H1 (cell line): ENCODE results near the gene PEX19. TPM values are rescaled to one million over a fixed set of nuclear protein-coding genes. Genes with fewer than 3 reads are reported as not detected.

Experiments used
- CTCF ChIA-PET: fragments of 300-600 bp; sonication (Branson Sonifier 250); formaldehyde crosslinking; loops from one replicate; lab custom pipeline; 2021; ENCODE audit not compliant: partially characterized antibody; lab: Charles Lee
- POLR2A ChIA-PET: fragments of 300-600 bp; sonication (Branson Sonifier 250); formaldehyde crosslinking; loops from one replicate; lab custom pipeline; 2021; ENCODE audit warnings: inconsistent platforms; ENCODE audit not compliant: partially characterized antibody; lab: Charles Lee
- DNase-seq, 2 experiments: peaks; one replicate each; pipeline versions ENCODE4 v3.0.0 to v3.0.0-alpha.2; 2010 to 2022; ENCODE audit warnings: low spot score in 2 of 2, low read depth in 1 of 2, mixed read lengths in 1 of 2
- FAIRE-seq: peaks from 2 replicates; lab custom pipeline; 2011; peaks lifted over from hg19 to GRCh38; lab: Jason Lieb, UNC
- H2AFZ ChIP-seq: 2 replicates; pipeline ENCODE4 v1.8.1; 2012; ENCODE audit warnings: low read length, inconsistent platforms
- H2AK5ac ChIP-seq: 2 replicates; pipeline ENCODE4 v1.6.1; 2013; ENCODE audit warnings: low read depth, low read length
- H2BK120ac ChIP-seq: replicated peaks from 2 replicates; pipeline ENCODE3; 2013; ENCODE audit warnings: low read depth, low read length, inconsistent platforms
- H2BK12ac ChIP-seq: 2 replicates; pipeline ENCODE4 v1.6.1; 2013; ENCODE audit warnings: low read depth, low read length
- H2BK15ac ChIP-seq: 2 replicates; pipeline ENCODE4 v1.6.1; 2013; ENCODE audit warnings: low read length
- H2BK20ac ChIP-seq: 2 replicates; pipeline ENCODE4 v1.6.1; 2013; ENCODE audit warnings: low read length
- H2BK5ac ChIP-seq: 2 replicates; pipeline ENCODE4 v1.6.1; 2013; ENCODE audit warnings: low read depth, low read length
- H3K14ac ChIP-seq: 2 replicates; pipeline ENCODE4 v1.6.1; 2013; ENCODE audit warnings: inconsistent platforms; ENCODE audit not compliant: insufficient read length
- H3K18ac ChIP-seq: 2 replicates; pipeline ENCODE4 v1.6.1; 2013; ENCODE audit warnings: low read length; ENCODE audit errors: extremely low read depth
- H3K23ac ChIP-seq: 2 replicates; pipeline ENCODE4 v1.6.1; 2013; ENCODE audit warnings: inconsistent platforms; ENCODE audit not compliant: insufficient read length
- H3K23me2 ChIP-seq: 2 replicates; pipeline ENCODE4 v1.6.1; 2013; ENCODE audit warnings: low read depth, low read length
- H3K27ac ChIP-seq: 2 replicates; pipeline ENCODE4 v1.6.1; 2011; ENCODE audit warnings: low read depth, low read length, inconsistent platforms
- H3K27me3 ChIP-seq, 4 experiments: replicated peaks in 1 of 4; 1 replicate in 1 of 4; 2 replicates in 3 of 4; pipeline versions ENCODE4 v1.6.1 to v1.8.1; 2011 to 2013; ENCODE audit warnings: low read length in 3 of 4, mild to moderate bottlenecking in 3 of 4, inconsistent platforms in 2 of 4, mixed read lengths in 2 of 4, moderate library complexity in 1 of 4; ENCODE audit not compliant: control insufficient read depth in 3 of 4, insufficient read depth in 3 of 4; ENCODE audit errors: extremely low read depth in 1 of 4
- H3K36me3 ChIP-seq, 4 experiments: 2 replicates each; pipeline versions ENCODE4 v1.6.1 to v1.8.1; 2011 to 2013; ENCODE audit warnings: mild to moderate bottlenecking in 4 of 4, low read length in 3 of 4, moderate library complexity in 2 of 4, control low read depth in 1 of 4, inconsistent platforms in 1 of 4; ENCODE audit not compliant: insufficient read depth in 4 of 4, control insufficient read depth in 2 of 4
- H3K4ac ChIP-seq: replicated peaks from 2 replicates; pipeline ENCODE3; 2013; ENCODE audit warnings: low read length, low read depth, mixed read lengths, inconsistent platforms; ENCODE audit not compliant: insufficient read length
- H3K4me1 ChIP-seq, 4 experiments: replicated peaks in 1 of 4; 1 replicate in 1 of 4; 2 replicates in 3 of 4; pipeline versions ENCODE4 v1.6.1 to v1.8.1; 2011 to 2013; ENCODE audit warnings: low read length in 3 of 4, inconsistent platforms in 2 of 4, mixed read lengths in 1 of 4; ENCODE audit not compliant: insufficient read depth in 4 of 4, control insufficient read depth in 3 of 4
- H3K4me2 ChIP-seq, 2 experiments: 2 replicates each; pipeline versions ENCODE4 v1.6.1 to v1.8.1; 2011 to 2013; ENCODE audit warnings: low read depth in 2 of 2, low read length in 2 of 2, control low read depth in 1 of 2, inconsistent platforms in 1 of 2, mild to moderate bottlenecking in 1 of 2; ENCODE audit not compliant: insufficient read depth in 1 of 2
- H3K4me3 ChIP-seq, 4 experiments: fragments of 200-600, 300-600 bp in 1 of 4; sonication (generic), shearing (Covaris generic), sonication (Bioruptor Twin) in 1 of 4; 2 replicates each; pipeline versions ENCODE4 v1.5.1 to v1.8.1; 2011 to 2016; ENCODE audit warnings: low read length in 4 of 4, low read depth in 3 of 4, control low read depth in 2 of 4, inconsistent platforms in 2 of 4, mild to moderate bottlenecking in 2 of 4, mixed read lengths in 1 of 4, moderate library complexity in 1 of 4; ENCODE audit not compliant: insufficient read depth in 2 of 4; ENCODE audit errors: extremely low read depth in 1 of 4
- H3K56ac ChIP-seq: replicated peaks from 2 replicates; pipeline ENCODE3; 2013; ENCODE audit warnings: low read depth, mild to moderate bottlenecking, mixed read lengths, low read length, inconsistent platforms; ENCODE audit not compliant: insufficient read length
- H3K79me1 ChIP-seq: 2 replicates; pipeline ENCODE4 v1.6.1; 2013; ENCODE audit warnings: low read depth, low read length, control low read depth
- H3K79me2 ChIP-seq, 2 experiments: 2 replicates each; pipeline versions ENCODE4 v1.6.1 to v1.8.1; 2012 to 2013; ENCODE audit warnings: low read length in 2 of 2, mild to moderate bottlenecking in 2 of 2, inconsistent platforms in 1 of 2; ENCODE audit not compliant: insufficient read depth in 2 of 2, control insufficient read depth in 1 of 2
- H3K9ac ChIP-seq, 4 experiments: replicated peaks in 1 of 4; 1 replicate in 1 of 4; 2 replicates in 3 of 4; pipeline versions ENCODE4 v1.6.1 to v1.8.1; 2011 to 2013; ENCODE audit warnings: low read depth in 3 of 4, low read length in 3 of 4, control low read depth in 2 of 4, mild to moderate bottlenecking in 2 of 4, moderate library complexity in 2 of 4, inconsistent platforms in 1 of 4; ENCODE audit errors: extremely low read depth in 1 of 4
- H3K9me3 ChIP-seq, 2 experiments: 2 replicates each; pipeline versions ENCODE4 v1.6.1 to v1.8.1; 2012 to 2013; ENCODE audit warnings: mild to moderate bottlenecking in 2 of 2, moderate library complexity in 2 of 2, control low read depth in 1 of 2, inconsistent platforms in 1 of 2, low read depth in 1 of 2, low read length in 1 of 2, mixed read lengths in 1 of 2; ENCODE audit not compliant: insufficient read depth in 2 of 2
- H4K20me1 ChIP-seq, 2 experiments: replicated peaks in 1 of 2; 2 replicates each; pipeline versions ENCODE3 to v1.8.1; 2011 to 2013; ENCODE audit warnings: inconsistent platforms in 2 of 2, low read length in 2 of 2, mild to moderate bottlenecking in 1 of 2; ENCODE audit not compliant: insufficient read depth in 2 of 2, control insufficient read depth in 1 of 2
- H4K5ac ChIP-seq: 2 replicates; pipeline ENCODE4 v1.6.1; 2013; ENCODE audit warnings: low read length, low read depth, mixed read lengths, inconsistent platforms; ENCODE audit not compliant: insufficient read length
- H4K8ac ChIP-seq: 2 replicates; pipeline ENCODE4 v1.8.0; 2013; ENCODE audit warnings: mild to moderate bottlenecking, moderate library complexity, low read length, inconsistent platforms; ENCODE audit not compliant: insufficient read depth; ENCODE audit errors: extremely low read depth
- H4K91ac ChIP-seq: replicated peaks from 2 replicates; pipeline ENCODE3; 2013; ENCODE audit warnings: low read length, mixed read lengths, inconsistent platforms; ENCODE audit not compliant: insufficient read length
- GABPA ChIP-seq: IDR thresholded peaks from 2 replicates; pipeline ENCODE4 v1.6.1; 2011; ENCODE audit warnings: mild to moderate bottlenecking, low read length, moderate library complexity, borderline replicate concordance; ENCODE audit not compliant: insufficient read depth
- polyA plus RNA-seq, 7 experiments: library from polyadenylated mRNA; depleted of rRNA in 3 of 7; stranded (reverse) in 5 of 7; unstranded in 2 of 7; fragments of >200 nt in 5 of 7; fragments of 200-250 nt in 2 of 7; gene quantifications; 1 replicate in 5 of 7; 2 replicates in 1 of 7; 4 replicates in 1 of 7; pipeline versions ENCODE4 v1.2.1 to v1.2.3, GENCODE V29; 2011 to 2013; ENCODE audit warnings: missing spikeins in 2 of 7, mixed read lengths in 2 of 7
- total RNA-seq: library from RNA; stranded (reverse); fragmentation: NEBNext Ultra II Directional; extraction: Animal tissue kit (Norgen Biotek cat#: 25700); gene quantifications from 2 replicates; pipeline ENCODE4 v1.2.1, GENCODE V29; 2021

Gene PEX19
- total and polyA plus RNA-seq, 2 of the 8 experiments (the other 6 are each of a cell fraction or from before 2014, with no cell fraction given): 50.4 to 80.2 TPM

DNA sequence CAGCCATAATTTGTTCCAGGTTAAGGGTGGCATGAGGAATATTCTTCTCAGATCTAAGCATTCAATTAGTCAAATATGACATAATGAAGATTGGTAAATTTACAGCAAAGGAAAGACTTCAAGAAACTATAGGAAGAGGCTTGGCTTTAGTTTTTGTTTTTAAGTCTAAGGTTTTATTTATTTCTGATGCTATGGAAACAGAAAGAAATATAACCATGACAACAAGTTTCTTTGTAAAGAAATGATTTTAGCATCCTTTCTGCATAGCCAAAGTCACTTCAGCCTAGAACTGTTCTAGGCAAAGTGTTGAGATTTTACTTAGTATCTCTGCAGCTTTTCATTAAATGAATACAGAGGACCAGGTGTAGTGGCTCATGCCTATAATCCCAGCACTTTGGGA, 52.0 kb downstream of the PEX19 start:
- H3K27ac ChIP-seq: no peak overlapping the region
- H3K4me1 ChIP-seq: no peaks in the 10 kb centered on the region
- H3K27me3 ChIP-seq: no peaks in the 10 kb centered on the region
- H3K23me2 ChIP-seq: no peaks in the 10 kb centered on the region
- no peak overlapping the region for H3K23ac ChIP-seq
- no peak overlapping the region for H3K4me3 ChIP-seq
- no peak overlapping the region for H3K4ac ChIP-seq
- H3K18ac ChIP-seq: no peak overlapping the region
- H3K36me3 ChIP-seq: peaks cover 12 to 67% (median 48%) of the 10 kb centered on the region in 4 experiments
- H4K20me1 ChIP-seq: peaks cover 0 to 2% of the 10 kb centered on the region in 2 experiments
- DNase-seq (no peak), FAIRE-seq (no peak)
- H2BK12ac ChIP-seq: no peak overlapping the region
- no peak overlapping the region for H3K4me2 ChIP-seq
- H4K91ac ChIP-seq: no peak overlapping the region
- H3K56ac ChIP-seq: no peak overlapping the region
- H3K79me1 ChIP-seq: no peaks in the 10 kb centered on the region
- H3K79me2 ChIP-seq: no peaks in the 10 kb centered on the region
- H2AFZ ChIP-seq: no peak overlapping the region
- H4K5ac ChIP-seq: no peak overlapping the region
- H3K9ac ChIP-seq: no peak overlapping the region
- H2BK15ac ChIP-seq: no peak overlapping the region
- H3K14ac ChIP-seq: no peak overlapping the region
- H2BK5ac ChIP-seq: no peak overlapping the region
- CTCF ChIA-PET: interaction anchor here (0.7 to 3.9 kb wide), 11 partner anchors 10 to 202 kb away, joined by 3 to 20 read pairs (median 5); no protein-coding TSS in a partner anchor
- H2BK120ac ChIP-seq: no peak overlapping the region
- no peak overlapping the region for H2AK5ac ChIP-seq
- no peaks in the 10 kb centered on the region for H3K9me3 ChIP-seq
- no peak overlapping the region for H2BK20ac ChIP-seq
- POLR2A ChIA-PET: interaction anchor here (1.0 to 1.6 kb wide), 6 partner anchors 10 to 110 kb away, joined by 3 to 4 read pairs (median 4); no protein-coding TSS in a partner anchor
- H4K8ac ChIP-seq: no peak overlapping the region
- no peak for TF ChIP-seq GABPA
